NCI-H2107 treated with DMSO at 0.1 percent for 48 hours (cell line): ENCODE measurements around the gene ABAT.
"Not testable (repeated sequence)": the region's sequence is repeated elsewhere in the genome, so short reads cannot be mapped to it uniquely, and the experiment has no call there.

Experiments
- DNase-seq: peaks from one replicate; lab custom pipeline; 2025; ENCODE audit not compliant: unreplicated experiment; lab: John Stamatoyannopoulos, UW

ABAT gene

DNA sequence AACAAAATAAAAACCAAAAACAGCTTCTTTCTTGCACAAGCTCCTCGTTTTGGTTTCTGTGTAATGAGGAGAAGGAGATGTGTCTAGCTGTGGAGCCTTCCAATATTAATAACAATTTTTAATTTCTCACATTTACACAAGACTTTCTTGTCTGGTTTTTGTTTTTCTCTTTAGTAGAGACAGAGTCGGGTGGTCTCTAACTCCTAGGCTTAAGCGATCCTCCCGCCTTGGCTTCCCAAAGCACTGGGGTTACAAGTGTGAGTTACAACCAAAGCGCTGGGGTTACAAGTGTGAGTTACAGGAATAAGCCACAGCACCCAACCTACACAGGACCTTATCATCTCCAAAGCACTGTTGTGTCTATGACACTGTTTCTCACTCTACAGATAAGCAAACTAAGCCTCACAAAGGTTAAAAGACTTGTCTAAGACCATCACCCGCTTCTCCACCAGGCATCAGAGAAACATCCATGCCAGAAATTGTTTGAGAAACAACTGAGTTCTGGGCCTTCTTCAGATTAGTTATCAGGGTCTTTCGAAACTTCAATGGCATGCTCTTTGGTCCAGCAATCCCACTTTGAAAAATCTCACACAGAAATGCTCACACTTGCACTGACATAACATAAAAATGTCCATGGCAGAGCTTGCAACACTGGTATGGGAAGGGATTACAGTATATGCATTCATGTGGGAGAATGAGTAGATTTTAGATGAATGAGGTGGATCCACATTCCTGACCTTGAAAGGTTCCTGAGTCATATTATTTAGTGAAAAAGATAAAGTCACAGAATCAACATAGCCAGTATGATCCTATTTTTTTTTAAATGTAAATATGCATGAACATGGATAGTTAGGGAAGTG lies 3.9 kb downstream of the ABAT start:
- DNase-seq: no peak

DNA sequence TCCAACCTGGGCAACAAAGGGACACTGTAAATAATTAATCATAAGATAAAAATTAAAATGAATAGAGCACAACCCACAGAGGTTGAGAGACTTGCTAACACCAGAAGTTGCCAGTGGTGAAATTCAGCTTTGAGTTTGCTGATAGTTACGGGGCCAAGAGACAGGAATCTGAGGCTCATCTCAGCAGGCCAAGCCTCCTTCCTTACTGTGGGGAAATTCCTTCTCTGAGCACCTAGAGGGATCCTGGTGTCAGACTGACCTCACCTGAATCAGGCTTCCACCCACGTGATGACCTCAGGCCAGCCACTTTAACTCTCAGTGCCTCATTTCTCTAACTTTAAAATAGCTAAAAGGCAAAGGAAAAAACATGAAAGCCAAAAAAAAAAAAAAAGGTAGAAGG lies 4.7 kb downstream of the ABAT start:
- DNase-seq: no peak

DNA sequence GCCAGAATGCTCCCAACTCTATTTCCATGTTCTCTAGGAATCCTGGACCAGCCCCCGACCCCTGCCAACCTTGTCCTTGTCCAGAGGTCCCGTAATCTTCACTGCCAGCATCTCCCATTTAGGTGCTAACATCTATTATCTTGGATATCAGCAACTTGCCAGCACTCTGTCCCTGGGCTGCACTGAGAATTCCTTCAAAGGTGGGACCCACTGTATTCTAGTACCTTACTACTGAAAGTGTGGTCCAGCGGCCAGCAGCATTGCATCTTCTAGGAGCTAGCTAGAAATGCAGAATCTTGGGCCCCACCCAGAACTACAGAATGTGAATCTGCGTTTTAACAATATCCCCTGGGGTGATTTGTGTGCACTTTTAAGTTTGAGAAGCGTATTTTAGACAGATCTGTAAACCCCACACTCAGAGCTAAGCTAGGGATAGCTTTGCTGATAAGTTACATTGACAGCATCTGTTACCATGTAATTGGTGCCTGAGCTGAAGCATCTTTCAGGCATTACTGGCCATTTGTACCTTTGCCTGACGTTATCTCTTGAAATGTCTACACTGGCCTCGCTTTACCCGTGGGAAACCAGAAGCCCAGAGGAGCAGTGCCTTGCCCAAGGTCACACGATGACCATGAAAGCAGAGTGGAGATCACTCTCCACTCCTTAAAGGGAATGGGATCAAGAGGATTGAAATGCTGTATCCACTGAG lies 8.3 kb downstream of the ABAT start:
- no peak for DNase-seq

DNA sequence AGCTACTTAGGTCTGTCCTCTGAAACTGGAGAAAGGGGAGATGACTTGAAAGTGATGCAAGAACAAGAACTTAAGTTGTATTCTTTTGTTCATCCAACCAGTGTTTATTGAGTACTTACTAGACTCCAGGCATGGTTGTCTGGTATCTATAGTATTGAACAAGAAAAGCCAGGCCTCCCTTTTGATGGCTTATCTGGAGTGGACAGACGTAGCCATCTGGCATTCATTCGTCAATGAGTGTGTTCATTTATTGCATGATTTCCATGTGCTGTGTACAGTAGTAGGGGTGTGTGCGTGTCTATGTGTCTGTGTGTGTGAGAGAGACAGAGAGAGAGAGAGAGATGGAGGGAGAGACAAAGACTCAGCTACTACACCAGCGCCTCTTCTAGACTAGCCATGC lies 9.2 kb downstream of the ABAT start:
- DNase-seq: no peak

DNA sequence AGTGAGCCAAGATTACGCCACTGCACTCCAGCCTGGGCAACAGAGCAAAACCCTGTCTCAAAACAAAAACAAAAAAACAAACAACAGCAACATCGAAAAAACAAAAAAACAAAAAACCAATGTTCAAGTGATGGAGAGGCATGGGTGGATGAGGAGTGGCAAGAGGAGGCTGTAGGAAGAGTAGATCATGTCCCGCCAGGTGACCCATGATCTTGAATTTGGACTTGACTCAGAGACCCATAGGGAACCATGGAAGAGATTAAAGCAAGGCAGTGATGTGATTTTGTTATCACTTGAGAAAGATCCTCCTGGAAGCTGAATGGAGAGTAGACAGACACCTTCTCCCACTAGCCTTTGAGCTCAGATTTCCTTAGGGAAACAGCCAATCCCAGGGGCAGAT lies 11.2 kb downstream of the ABAT start:
- DNase-seq: no peak

DNA sequence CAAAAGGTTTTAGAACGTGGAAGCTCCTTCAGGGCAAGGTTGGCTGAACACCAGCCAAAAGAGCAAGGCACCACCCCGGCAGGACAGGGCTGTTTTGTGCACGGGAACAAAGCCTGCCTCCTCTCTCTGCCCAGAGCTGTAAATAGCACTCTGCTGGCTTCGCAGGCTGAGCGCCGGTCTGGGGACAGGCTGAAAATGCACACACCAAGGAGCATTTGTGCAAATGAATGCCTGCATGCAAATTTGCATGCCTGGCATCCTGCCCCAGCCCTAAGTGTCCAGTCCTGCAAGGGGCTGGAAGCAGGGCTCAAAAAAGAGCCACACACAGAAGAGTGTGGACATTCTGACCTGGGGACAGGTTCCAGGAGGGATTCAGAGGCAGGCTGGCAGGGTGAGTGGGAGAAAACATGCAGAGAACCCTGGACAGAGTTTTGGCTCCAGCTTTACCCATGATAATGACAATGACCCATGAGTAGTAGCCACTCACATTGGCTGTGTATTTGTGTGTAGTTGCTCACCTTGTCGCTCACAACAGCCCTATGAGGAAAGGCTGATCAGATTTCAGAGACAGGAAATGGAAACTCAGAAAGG lies 11.7 kb downstream of the ABAT start:
- DNase-seq: no peak

DNA sequence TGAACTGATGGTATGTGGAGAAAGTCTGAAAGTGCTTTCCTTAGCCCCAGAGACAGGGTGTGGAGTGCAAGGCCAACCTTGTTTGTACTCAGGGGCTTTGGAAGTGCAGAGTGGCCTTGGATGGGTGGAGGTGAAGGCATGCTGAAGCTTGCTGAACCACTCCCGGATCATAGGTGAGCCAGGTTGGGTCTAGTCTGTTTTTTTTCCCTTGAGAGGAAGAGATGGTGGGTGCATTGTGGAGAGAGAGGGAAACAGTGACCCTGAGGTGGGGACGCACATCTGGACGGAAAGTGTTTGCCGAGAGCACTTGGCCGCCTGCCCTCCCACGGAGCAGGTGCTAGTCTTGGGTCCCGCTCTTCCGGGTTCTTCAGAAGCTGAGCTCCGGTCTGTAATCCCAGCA lies 12.5 kb downstream of the ABAT start:
- DNase-seq: no peak

DNA sequence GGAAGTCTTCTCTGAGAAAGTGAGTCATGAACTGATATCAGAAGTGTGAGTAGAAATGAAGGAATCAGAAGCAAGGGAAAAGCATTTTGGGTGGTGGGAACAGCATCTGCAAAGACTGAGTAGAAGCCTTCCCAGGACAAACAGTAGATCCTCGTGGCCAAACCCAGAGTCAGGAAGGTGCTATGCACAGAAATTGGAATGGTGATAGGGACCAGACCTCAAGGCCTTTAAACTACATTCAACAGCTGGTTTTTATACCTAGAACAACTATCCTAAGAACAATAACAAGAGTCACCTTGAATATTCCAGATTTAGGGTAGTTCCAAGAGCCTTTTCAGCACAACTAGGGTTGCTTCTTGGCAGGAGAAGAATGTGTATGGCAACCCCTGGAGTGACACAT lies 15.3 kb downstream of the ABAT start:
- no peak for DNase-seq

DNA sequence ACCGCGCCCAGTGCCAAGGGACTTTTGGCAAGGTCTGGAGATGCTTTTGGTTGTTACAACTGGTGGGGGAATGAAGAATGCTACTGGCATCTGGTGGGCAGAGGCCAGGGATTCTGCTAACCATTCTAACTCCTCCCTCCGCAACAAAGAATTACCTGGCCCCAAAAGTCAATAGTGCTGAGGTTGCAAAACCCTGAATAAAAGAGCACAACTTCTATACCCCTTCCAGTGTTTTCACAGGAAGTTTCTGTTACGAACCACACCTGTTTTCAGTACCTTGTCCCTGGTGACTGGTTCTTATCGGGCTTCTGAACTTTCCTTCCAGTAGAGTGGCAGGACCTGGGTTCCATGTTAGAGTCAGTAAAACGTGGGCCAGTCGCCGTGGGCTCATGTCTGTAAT lies 17.3 kb downstream of the ABAT start:
- DNase-seq: no peak

DNA sequence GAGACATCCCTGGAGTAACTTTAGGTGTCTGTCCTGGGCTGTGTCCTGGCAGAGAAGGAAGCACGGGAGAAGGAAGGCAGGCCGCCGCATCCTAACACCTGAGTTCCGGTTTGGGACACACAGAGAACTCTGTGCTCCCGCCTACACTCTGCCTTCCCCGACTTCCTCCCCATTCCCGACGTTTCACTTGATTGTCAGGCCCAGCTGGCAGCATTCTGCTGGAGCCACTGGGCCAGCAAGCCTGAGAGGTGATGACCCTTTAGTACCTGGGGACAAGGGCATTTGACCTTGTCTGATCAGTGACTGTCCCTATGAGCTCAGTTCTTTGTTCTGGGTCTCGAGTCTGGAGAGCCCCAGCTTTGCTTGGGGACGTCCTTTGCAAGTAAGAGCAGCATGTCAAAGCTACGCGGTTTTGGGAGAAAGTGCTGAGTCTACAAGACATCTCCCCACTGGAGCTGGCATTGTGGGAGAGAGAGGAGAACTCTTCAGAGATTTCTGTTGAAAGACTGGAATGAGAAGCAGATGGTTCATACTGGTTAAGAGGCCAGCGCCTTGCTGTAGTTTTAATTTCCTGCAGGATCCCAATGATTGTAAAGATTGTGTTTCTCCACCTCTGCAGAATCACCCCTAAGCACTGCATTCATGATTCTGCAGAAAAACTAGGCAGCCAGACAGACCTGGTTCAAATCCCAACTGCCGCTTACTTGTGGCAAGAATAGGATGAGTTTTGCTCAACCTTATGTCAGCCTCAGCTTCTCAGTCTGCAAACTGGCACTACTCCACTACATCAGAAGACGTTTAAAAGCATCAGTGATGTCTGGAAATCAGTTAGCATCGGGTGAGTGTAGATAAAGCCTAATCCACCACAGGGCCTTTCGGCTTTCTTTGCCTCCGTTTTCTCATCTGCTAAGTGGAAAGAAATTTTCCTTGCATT lies 20.6 kb downstream of the ABAT start:
- no peak for DNase-seq

DNA sequence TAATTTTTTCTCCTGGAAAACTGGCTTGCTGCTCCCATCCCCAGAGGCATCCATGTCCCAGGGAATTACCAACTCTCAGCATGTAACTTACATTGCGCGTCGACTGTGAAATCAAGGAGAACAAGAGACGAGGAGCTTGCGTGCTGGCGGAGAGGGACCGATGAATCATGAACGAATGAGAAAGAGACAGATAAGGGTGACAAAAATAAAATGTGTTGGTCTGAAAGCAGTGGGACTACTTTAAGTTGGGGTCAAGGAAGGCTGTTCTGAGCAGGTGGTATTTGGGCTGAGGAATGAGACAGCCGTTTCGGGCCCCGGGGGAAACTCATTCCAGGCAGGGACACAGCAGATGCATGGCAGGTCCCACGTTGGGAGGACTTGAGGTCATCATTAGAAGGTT lies 22.5 kb downstream of the ABAT start:
- DNase-seq: no peak

DNA sequence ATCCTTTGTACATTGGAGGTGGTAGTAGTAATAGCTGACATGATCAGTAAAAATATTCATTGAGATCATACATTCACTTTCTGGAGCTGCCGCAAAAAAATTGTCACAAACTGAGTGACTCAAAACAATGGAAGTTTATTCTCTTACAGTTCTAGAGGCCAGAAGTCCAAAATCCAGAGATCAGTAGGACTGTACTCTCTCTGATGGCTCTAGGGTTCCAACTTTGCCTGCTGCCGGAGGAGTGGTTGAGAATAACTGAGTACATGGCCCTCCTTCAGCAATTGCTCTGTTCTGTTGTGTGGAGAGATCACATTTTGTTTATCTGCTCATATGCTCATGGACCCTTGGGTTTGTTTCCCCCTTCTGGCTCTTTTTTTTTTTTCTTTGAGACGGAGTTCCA lies 23.5 kb downstream of the ABAT start:
- no peak for DNase-seq

DNA sequence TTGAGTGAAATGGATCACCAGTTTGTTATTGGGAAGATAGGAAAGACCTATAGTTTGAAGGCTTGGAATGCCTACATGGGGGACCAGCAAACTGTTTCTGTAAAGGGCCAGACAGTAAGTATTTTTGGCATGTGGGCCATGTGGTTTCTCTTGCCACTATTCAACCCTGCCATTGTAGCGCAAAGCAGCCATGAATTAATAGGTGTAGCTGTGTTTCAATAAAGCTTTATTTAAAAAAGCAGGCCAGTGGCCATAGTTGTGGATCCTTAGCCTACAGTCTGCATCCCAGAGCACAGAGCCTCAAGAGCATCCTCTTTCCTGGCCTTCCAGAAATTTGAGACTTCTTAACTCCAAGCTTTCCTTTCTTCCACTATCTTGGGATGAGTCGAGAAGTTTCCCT lies 29.3 kb downstream of the ABAT start:
- no peak for DNase-seq

DNA sequence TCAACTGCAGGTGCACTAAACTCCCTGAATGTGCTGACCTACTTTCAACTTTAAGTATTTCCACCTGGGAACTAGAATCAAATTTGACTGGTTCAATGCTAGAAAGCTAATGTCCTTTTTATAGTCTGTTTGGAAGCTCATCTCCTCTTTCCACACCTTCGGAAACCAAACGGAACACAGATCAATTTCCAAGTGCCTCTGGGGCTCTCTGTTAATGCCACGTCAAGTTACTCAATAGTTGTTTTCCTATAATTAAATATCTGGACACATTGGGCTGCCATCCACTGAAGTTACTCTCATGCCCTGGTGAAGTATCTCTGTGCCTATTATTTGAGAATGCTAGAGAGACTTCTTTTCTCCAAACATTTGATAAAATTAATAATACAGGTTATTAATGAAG lies 29.7 kb downstream of the ABAT start:
- DNase-seq: no peak

DNA sequence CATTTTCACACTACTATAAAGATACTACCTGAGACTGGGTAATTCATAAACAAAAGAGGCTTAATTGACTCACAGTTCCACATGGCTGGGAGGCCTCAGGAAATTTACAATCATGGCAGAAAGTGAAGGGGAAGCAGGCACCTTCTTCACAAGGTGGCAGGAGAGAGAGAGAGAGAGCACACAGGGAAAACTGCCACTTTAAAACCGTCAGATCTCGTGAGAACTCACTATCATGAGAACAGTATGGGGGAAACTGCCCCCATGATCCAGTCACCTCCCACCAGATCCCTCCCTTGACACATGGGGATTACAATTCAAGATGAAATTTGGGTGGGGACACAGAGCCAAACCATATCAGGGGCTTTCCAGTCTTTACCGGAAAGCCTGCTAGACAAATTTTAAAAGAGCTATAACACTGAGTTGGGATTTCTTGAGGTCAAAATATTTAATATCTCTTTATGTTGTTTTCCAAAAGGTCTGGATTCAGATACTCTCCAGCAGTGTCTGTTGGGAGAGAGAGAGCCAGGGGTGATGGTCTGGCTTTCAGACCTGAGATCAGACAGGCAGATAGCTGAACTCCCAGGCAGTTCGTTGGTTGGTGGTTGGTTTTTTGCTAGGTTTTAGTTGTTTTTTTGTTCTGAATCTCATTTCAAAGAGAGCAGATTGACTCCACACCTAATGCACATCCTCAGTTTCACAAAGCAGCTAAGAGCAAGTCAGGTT lies 30.8 kb downstream of the ABAT start:
- DNase-seq: not testable (repeated sequence)

DNA sequence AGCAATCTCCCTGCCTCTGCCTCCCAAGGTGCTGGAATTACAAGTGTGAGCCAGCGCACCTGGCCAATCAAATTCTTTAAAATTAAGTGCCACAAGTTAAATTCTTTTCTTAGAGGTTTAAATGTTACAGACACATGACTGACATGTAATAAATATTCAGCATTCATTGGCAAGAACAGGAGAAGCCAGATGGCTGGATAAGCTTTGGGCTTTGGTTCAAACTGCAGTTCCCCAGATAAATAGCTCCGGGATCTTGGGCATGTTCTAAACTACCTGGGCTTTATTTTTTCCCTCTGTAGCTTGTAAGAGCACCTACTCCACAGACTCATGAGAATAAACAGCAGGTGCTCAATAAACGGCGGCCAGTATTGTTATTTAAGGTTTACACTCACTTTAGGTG lies 34.1 kb downstream of the ABAT start:
- DNase-seq: no peak

DNA sequence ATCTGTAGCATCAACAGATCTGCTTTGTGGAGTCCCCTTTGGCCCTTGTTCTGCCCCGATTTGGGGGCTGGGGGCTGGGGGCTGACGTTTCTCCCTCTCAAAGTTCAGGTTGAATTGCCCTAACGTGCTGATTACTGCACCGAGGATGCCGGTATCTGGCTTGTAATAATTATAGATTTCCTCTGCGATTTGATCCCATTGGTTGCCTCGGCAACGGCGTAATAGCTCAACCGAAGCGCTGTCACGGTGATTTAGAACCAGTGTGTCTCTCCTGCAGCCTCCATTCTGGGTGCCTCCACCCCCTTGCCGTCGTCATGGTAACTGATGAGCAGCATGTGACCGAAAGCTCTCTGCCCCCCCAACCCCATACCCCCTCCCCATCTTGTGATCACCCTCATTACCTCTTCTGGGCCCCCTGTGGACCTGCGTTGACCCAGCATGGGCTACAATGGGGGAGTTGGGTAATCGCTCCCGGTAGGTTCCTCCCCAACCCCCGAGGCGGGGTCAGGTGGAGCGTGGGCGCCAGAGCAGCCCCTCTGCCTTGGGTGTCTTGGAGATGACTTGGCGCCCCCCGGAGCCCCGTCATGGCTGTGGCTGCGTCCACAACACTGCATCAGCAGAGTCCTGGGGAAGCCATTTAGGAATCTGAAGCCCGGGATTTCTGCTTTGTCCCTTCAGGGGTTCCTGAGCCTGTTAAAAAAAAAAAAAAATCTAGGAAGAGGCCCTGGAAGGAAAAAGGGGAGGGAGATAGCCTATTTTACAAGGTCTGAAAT lies 38.4 kb downstream of the ABAT start:
- DNase-seq: no peak

DNA sequence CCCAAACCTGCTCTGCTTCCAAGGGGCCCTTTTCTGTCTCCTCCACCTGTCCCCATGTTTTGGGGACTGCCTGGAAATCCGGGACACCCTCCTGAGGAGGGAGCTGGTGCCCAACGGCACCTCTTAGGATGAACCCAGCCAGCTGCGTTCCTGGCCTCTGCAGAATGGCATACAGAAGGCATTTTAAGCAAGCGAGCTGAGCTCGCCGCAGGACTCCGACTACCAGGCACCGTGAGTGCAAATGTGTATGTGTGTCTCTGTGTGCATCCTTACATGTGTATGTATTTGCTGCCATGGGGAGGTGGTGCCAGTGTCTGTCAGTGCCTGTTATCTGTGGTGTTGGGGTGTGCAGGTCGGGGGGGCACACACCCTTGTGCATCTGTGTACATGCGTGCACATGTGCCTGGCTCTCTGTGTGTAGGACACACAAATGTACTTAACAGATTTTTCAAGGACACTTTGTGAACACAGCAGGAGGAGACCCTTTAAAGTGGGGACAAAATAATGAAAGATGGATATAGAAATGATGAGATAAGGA lies 39.3 kb downstream of the ABAT start:
- DNase-seq: no peak

DNA sequence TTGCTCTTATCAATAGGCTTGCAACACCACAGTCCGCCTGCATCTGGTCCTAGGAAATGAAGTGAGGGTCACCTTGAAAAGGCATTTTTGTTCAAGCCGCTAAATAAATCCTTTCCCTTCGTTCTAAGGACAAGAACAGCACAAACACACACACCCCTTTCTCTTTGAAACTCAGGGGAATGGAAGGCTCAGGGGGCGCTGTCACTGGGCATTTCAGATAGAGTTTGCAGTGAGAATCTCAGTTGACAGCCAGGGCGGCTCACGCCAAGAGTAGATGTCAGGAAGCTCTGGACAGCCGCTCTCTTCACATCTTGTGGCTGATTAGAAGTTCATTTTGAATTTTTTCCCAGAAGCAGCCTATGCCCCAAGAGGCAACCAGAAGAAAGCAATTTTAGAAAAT lies 39.8 kb downstream of the ABAT start:
- DNase-seq: no peak

DNA sequence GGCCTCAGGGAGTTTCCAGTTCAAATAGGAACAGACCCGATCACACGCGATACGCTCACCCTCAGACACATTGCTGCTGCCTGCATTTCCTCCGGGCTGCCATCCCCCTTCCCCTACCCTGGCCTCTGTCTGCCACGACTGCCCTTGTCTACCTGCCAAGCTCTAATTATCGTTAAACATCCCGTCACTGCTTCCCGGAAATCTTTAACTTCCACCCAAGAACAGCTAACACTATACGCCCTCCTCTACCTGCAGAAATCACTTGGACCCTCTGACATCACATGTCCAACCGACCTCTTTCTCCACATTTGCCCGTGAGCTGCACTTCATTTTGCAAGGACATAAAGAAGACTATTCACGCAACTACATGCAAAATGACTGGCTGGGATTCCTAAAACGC lies 40.4 kb downstream of the ABAT start:
- no peak for DNase-seq
